ENCODE results near the gene CEP192.
A peak's percentile ranks its signal among the peaks of the same experiment; 100 is the strongest.

DNA sequence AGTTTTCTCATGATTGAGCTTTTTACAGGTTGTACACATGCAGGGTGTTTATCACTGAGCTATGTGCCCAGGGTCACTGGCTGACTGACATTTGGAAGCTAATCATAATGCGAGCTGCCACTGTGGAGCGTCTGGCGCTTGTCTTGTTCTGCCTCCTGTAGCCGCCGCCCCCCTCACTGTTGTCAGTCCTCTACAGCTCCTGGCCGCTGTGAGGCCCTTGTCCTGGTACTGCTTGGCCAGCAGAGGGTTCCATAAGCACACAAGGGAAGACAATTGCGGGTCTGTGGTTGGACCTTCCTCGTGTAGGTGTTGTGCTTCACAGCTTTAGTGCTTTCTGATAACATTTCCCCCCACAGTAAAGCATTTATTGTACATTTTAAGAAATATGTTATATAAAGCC, 121.8 kb downstream of the CEP192 start:
- TF ChIP-seq, protein P1, sequence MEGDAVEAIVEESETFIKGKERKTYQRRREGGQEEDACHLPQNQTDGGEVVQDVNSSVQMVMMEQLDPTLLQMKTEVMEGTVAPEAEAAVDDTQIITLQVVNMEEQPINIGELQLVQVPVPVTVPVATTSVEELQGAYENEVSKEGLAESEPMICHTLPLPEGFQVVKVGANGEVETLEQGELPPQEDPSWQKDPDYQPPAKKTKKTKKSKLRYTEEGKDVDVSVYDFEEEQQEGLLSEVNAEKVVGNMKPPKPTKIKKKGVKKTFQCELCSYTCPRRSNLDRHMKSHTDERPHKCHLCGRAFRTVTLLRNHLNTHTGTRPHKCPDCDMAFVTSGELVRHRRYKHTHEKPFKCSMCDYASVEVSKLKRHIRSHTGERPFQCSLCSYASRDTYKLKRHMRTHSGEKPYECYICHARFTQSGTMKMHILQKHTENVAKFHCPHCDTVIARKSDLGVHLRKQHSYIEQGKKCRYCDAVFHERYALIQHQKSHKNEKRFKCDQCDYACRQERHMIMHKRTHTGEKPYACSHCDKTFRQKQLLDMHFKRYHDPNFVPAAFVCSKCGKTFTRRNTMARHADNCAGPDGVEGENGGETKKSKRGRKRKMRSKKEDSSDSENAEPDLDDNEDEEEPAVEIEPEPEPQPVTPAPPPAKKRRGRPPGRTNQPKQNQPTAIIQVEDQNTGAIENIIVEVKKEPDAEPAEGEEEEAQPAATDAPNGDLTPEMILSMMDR (IDR thresholded peaks at IDR 0.05; ENCODE audit: insufficient read depth, low read depth, low read length) = peak; percentile 54
- no peak for TF ChIP-seq EZH2 (IDR thresholded peaks at IDR 0.05; ENCODE audit: insufficient read depth, low read length)
